Activated CD8-positive, alpha-beta memory T cell treated with anti-CD3 and anti-CD28 coated beads for 48 hours (primary cell): ENCODE results near the gene INPP5A.
A peak's percentile ranks its signal among the peaks of the same experiment; 100 is the strongest.

Source experiments
- DNase-seq, 3 experiments: peaks; one replicate each; pipeline ENCODE4 v3.0.0-alpha.2; 2020; ENCODE audit warnings: low read depth in 2 of 3, low spot score in 2 of 3

The INPP5A gene

DNA sequence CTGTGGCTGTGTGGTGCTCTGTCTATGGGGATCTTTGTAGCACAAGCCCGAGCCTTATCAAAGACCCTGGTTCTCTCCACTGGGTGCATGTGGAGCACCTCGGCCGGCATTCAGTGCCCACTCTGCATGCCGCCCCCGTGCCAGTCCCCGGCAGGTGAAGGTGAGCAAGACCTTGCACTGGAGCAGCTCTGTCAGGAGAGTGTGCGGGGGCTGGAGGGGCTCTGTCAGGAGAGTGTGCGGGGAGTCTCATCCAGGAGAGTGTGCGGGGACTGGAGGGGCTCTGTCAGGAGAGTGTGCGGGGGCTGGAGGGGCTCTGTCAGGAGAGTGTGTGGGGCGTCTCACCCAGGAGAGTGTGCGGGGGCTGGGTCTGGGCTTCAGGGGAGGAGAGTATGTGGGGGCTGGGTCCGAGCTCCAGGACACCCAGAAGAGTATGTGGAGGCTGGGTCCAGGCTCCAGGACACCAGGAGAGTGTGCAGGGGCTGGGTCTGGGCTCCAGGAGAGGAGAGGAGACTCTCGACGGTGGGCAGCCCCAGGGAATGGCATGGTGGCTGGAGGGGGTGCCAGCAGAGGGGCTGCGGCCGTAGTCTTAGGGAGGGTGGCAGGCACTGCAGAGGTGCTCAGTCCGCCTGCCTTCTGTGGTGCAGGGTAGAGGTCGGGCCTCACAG lies 40.8 kb downstream of the INPP5A start:
- DNase-seq = no peak

DNA sequence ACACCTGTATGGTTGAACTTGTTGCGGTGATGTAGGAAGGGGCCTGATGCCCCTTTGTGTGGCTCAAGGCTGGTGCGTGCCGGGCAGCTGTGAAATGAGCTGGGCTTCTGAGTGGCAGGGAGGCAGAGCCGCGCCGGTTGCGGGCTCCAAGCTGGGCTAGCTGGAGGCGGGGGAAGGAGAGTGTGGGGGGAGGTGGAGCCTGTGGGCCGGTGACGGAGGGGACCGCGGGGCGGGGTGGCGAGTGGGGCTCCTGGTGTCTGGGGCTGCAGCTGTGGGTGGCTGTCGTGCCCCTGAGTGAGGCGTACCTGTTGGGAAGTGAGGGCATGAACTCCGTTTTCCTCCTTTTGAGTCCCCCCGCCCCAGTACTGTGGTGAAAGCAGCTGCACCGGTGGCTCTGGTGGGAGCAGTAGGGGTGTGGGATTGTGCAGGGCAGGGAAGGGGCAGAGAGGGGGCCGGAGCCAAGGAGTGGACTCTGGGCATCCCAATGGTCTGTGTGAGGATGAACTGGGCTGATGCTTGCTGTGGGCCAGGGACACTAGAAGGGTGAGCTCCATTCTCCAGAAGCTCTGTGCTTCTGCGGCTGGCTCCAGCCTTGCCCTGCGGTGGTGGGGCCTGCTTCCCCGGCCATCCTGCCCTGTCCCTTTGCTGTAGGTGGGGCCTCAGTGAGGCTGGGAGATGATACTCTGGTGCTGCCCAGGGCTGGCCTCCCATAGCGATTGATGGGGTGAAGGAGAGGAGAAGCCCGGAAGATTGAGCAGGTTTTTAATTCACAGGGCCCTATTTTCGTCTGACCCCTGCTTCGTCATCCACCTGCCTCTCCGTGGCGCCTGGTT lies 41.7 kb downstream of the INPP5A start:
- DNase-seq = no peak

DNA sequence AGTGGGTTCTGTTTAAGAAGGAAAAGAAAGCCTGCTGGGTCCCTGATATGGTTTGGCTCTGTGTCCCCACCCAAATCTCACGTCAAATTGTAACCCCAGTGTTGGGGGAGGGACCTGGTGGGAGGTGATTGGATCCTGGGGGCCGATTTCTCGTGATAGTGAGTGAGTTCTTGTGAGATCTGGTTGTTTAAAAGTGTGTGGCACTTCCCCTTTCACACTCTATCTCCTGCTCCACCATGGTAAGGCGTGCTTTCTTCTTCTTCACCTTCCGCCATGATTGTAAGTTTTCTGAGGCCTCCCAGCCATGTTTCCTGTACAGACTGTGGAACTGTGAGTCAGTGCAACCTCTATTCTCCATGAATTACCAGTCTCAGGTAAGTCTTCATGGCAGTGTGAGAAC lies 42.6 kb downstream of the INPP5A start:
- DNase-seq = no peak

DNA sequence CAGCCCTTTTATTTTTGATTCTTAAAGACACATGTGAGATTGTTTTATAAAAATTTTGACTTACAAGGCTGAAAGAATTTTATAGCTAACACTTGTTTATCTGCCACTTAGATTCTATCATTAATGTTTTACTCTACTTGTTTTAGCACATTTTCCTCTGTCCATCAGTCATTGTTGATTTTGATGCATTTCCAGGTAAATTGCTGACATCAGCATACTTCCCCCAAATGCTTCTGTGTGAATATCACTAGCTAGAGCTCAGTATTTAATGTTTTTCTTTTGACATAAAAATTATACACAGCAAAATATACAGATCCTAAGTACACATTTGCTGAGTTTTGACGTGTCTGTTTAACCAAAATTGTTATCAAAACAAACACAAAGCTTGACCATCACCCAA lies 43.0 kb downstream of the INPP5A start:
- DNase-seq = no peak

DNA sequence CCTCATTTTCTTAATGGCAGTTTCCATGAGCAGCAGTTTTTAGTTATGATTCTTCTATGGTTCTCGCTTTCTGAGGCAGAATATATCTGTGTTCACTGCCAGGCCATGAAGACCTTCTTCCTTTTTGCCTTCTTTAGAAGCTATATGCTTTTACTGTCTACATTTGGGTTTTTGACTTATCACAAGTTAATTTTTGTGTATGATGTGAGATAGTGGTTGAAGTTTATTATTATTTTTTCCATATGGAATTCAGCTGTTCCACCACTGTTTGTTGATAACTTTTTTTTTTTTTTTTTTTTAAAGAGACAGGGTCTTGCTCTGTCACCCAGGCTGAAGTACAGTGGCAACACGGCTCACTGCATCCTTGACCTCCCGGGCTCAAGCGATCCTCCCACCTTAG lies 44.5 kb downstream of the INPP5A start:
- no peak for DNase-seq

DNA sequence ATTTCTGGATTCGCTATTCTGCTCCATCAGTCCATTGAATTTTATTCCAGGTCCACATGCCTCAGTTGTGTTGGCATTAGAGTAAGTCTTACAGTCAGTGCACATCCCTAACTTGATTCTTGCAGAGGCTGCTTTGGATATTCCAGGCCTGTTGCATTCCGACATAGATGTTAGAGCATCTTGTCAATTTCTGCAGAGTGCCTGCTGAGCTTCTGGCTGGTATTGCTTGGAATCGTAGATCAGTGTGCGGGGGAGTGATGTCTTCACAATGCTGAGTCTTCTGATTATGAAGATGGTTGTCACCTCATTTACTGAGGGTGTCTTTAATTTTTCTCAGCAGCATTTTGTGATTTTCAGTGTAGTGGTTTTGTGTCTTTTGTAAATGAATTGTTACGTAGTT lies 45.2 kb downstream of the INPP5A start:
- DNase-seq = no peak

DNA sequence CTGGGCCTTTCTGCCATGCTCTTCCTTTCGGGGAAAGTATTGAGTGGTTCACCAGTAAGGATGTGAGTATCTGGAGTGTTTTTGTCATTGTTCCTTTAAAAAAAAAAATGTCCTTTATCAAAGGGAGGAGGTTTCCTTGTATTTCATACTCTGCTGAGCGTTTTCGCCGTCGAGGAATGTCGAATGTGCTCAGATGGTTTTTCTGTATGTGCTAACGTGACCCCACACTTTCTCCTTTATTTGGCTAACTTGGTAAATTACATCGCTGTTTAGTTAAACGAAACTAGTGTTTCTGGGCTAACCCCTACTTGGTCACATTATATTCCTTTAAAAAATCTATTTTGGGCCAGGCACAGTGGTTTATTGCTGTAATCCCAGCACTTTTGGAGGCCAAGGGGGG lies 45.9 kb downstream of the INPP5A start:
- DNase-seq = no peak

DNA sequence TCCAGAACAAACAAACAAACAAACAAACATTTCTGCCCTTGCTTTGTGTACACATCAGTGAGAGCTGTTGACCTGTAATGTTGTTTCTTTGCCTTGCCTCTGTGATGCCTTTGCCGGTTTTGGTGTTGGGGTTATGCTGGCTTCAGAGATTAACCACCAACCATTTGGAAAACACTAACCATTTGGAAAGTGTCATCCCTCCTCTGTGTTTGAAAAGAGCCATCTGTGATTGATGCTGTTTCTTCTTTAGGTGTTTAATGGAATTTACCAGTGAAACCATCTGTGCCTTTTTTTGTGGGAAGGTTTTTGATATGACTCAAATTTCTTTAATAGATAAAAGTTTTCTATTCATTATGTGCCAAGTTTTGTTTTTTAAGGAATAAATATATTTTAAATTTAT lies 46.5 kb downstream of the INPP5A start:
- no peak for DNase-seq

DNA sequence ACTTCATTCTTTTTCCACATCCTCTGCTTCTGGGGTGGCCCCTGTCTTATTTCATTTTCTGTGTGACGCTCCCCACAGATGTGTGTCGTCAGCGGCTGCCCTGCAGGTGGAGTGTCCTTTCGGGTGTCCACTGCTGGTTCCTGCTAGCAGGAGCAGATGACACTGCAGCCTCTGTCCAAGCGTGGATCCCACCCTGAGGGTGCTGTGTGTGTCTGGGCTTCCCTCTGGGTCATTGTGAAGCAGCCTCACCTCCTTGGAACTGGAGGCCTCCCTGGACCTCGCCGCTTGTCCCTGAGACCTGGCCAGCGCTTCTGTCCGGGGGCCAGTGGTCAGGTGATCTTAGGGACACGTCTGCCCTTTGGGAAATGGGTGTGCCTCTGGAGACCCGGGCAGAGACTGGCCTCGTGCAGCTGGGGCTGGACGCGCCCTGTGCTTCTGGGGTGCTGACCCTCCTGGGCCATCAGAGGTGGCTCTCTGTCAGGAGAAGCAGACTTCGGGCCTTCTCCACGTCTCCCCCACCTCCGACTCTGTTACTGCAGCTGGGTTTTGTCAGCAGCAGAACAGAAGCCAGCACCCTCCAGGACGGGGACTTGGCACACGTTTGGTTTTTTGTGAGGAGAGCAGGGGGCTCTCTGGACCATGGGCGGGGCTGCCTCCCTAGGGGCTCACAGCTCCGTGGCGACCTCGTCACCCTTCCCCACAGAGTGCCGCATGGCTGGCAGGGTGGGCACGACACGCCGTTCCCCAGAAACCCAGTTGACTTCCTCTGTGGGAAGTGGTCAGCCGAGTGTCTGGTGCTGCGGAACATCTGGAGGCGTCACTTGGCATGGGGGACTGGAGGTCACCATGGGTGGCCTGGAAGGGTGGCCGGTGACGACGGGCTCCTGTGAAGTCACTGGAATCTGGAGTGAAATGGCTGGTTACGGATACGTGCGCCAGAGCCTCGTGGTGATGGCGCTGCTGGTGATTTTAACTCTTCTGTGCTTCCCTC lies 48.4 kb downstream of the INPP5A start:
- no peak for DNase-seq

DNA sequence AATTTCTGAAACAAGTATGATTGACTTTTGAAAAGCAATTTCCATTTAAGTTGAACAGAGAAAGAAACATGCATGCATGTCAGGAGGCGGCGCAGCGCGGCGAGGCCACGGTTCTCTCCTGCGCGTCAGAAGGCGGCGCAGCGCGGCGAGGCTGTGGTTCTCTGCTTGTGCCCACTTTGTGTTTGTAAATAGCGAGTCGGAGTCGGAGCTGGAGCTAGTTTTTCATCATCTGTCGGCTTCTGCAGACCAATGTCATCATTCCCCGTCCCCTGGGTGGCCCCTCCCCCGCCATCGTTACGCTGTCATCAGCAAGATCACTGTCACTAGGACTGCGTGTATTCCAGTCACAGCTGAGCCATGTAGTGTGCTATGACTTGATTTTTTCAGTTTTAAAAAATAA lies 49.2 kb downstream of the INPP5A start:
- no peak for DNase-seq

DNA sequence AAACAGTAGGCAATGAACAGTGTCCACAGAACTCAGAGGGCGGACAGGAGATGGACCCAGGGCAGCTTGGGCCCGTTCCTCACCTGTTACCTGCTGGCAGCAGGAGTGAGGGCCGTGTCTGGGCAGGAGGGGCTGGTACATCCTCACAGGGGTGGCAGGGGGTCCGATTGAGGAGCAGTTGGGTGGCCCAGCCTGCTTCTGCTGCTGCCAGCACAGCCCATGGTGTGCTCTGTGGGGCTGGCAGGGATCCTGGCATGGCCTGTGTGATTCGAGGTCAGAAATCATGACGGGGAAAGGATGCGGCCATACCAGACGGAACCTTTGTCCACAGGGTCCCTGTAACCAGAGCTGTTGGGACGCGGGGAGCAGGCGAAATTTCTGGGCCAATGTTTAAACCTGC lies 49.6 kb downstream of the INPP5A start:
- no peak for DNase-seq

DNA sequence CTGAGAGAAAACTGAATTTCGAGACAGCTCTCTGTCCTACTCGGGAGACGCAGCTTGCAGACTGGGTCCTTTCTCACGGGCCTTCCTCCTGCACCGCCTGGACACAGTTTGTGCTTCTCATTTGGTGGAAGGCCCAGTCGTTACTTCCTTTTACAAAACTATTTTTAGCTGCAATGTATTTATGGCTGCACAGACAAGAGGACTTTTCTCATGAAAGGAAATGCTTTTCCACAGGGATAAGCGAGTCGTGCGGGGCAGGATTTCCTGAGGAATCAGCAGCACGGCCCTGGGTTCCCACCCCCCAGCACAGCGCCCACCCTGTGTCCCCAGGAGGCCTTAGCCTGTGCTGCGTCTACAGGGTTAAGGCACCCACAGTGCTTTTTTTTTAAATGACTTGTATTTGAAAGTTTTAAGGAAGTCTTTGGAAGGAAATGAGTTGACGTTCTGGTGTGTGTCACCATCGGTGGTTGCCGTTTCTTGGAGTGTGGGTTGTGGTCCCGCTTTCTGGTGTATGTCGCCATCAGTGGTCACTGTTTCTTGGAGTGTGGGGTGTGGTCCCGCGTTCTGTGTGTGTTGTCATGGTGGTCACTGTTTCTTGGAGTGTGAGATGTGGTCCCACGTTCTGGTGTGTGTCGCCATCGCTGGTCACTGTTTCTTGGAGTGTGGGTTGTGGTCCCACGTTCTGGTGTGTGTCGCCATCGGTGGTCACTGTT lies 50.9 kb downstream of the INPP5A start:
- DNase-seq = peak in 2 of 3 experiments; percentile 25 to 46

DNA sequence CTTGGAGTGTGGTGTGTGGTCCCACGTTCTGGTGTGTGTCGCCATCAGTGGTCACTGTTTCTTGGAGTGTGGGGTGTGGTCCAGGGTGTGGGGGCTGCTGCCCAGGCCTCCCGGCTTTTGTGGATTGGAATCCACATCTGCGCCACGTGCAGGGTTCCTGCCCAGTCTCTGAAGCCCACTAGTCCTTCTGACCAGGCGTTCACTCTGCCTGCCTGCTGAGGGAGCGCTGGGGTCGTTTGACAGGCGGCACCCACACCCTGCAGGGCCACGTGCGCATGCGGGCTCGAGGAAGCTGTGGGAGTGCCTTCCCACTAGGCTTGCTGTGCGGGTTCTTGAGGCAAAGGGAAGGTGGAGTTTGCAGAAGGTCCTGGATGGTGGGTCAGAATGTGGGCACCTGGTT lies 51.4 kb downstream of the INPP5A start:
- no peak for DNase-seq

DNA sequence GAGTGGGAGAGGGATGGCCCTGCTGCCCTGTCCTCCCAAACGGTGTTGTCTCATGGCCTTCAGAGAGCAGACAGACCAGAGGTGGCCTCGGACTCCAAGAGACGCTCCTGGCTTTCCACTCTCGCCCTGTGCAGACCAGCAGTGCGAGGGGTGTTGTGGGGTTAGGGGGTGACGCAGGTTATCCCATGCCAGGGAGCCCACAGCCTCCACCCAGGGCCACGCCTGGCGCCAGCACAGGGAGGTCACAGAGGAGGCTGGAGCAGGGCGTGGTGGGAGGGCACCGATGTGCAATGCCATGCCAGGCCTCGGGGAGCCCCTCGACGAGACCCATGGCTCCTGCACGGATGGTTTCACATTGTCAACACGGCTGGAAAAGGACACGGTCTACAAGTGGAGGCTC lies 52.1 kb downstream of the INPP5A start:
- no peak for DNase-seq

DNA sequence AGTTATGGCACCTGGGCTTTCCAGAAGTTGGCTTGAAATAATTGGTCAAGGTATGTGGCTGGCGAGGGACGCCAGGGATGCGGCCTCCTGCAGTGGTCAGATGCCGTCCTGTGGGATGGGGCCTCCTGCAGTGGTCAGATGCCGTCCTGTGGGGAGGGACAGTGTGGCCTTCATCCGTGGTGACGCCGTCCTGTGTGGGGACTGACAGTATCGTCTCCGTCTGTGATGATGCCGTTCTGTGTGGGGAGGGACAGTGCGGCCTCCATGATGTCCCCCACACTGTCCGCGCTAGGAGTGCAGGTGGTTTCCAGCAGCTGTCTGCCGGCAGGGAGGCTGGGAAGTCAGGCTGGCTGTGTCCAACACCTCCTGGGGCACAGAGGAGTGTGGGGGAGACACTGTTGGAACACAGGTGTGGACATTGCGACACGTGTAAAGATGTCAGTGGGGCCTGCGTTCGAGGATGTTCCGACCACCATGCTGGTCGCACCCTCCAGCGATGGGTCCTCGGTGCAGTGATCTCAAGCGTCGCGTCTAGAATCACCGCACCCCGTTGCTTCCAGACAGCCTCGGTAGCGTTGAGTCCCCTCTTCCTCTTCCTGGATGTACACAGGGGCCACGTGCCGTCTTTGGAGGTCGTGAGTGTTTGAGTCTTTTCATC lies 52.6 kb downstream of the INPP5A start:
- no peak for DNase-seq

DNA sequence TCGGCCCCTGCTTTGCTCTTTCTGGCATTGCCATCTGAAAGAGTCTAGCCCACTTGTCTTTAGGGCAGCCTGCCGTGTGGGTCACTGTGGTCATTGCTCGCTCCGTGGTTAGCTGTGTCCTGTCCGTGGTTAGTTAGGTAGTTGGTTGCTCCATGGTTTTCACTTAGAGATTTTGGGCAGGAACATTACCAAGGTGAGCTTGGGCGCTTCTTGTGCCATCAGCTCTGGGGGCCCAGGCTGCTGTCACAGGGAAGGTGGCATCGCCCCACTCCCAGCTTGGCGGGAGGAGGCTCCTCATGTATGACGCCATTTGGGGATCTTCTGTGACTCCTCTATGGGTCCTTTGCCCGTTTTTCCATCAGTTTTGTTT lies 53.1 kb downstream of the INPP5A start:
- no peak for DNase-seq

DNA sequence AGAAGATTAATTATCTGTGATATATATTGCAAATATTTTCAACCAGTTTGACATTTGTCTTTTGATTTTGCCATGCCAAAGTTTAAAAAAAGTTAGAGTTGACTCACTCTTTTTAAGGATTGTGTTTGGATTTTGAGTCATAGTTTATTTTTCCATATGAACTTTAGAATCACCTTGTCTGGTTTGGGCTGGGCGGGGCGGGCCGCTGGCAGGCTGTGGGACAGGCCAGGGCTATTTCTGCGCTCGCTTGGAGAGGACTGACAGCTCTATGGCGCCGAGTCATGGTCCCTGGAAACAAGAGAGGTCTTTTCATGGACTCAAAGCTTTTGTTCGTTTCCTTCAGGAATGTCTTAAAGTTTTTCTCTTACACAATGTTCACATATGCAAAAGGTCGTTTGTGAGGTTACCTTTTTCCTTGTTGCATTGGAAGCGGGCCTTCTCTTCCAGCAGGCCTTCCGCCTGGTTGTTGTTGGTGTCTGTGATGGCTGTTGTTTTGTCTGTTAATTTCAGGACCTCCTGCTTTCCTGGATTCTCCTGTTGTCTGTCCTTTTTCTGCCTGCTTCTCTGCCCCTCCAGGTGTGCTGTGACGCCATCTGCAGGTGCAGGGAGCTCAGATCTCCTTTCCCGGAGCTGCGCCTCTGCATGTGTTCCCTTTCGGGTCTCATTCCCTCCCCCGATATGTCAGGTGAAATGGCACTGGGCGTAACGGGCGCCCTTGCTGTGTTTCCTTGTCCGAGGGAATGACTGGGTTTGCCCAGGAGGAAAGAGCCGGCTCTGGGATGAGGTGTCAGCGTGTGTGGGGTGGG lies 53.8 kb downstream of the INPP5A start:
- DNase-seq = no peak

DNA sequence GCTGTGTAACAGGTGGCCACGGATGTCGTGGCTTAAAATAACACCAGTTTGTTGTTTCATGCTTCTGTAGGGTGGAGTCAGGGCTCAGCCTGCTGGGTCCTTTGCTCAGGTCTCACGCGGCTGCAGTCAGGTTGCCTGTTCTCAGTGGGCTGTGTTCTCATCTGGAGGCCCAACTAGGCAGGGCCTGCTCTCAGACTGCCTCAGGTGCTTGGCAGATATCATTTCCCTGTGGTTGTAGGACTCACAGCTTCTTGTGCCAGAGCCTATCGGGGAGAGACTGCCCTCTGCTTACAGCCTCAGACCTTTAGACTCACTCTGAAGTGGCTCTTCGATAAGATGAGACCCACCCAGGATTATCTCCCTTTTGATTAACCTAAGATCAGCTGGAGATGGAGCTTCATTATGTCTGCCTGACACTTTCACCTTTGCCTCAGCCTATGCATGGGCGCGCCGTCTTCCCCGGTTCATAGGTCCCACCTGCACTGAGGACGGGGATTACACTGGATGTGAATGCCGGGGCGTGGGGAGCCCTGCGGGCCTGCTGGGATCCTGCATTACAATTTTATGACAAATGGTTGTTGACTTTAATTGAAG lies 55.3 kb downstream of the INPP5A start:
- DNase-seq = no peak

DNA sequence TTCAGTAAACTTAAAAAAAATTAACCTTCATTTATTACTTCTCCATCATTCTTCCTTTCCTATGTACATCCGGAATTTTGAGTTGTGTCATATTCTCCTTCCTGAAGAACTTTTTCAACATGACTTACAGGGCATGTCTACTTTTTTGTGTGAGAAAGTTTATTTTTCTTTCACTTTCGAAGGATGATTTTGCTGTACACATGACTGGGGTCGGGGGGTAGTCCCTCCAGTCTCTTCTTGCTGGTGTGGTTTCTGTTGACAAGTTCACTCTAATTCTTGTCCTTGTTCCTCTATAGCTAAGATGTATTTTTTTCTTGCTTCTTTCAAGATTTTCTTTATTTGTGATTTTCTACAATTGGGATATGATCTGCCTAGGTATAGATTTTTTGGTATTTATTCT lies 55.8 kb downstream of the INPP5A start:
- no peak for DNase-seq
